GM06990 (cell line): ENCODE data around the gene LOXL1.

Source experiments
- DNase-seq: peaks from one replicate; pipeline ENCODE4 v3.0.0-alpha.2; 2011; ENCODE audit not compliant: insufficient read length; ENCODE audit errors: extremely low read depth
- H3K27me3 ChIP-seq: replicated peaks from 2 replicates; pipeline ENCODE4 v1.6.0; 2011; ENCODE audit warnings: low read length; ENCODE audit not compliant: control insufficient read depth, insufficient read depth
- H3K36me3 ChIP-seq: 2 replicates; pipeline ENCODE4 v1.5.1; 2011; ENCODE audit warnings: low read length; ENCODE audit not compliant: control insufficient read depth, insufficient read depth
- H3K4me3 ChIP-seq: replicated peaks from 2 replicates; pipeline ENCODE4 v1.5.1; 2011; ENCODE audit warnings: low read depth, mild to moderate bottlenecking, control low read depth, low read length
- CTCF ChIP-seq: IDR thresholded peaks from 2 replicates; pipeline ENCODE4 v1.5.1; 2011; ENCODE audit warnings: low read length, control low read depth, mild to moderate bottlenecking, inconsistent platforms; ENCODE audit not compliant: insufficient read depth, poor library complexity, severe bottlenecking

LOXL1 gene

GRCh38 chr15:73941871-73942635 lies 15.8 kb downstream of the LOXL1 start:
- no peak for TF ChIP-seq CTCF
- no peak for DNase-seq
- H3K4me3 ChIP-seq: no peak overlapping the region
- H3K27me3 ChIP-seq: peaks cover under 1% of the 10 kb centered on the region; the same call in 1 of the 2 replicates
- no peaks in the 10 kb centered on the region for H3K36me3 ChIP-seq

- Histone ChIP-seq H3K4me3 (no peak overlapping the region), H3K36me3 (no peaks in the 10 kb centered on the region), H3K27me3 (peaks cover 1% of the 10 kb centered on the region; the same call in 1 of the 2 replicates)
- no peak for DNase-seq
- no peak for TF ChIP-seq CTCF
Observed at GRCh38 chr15:73942751-73943270, 16.5 kb downstream of the LOXL1 start.

GRCh38 chr15:73944161-73945129 lies 18.2 kb downstream of the LOXL1 start:
- Histone ChIP-seq H3K4me3 (no peak overlapping the region), H3K36me3 (no peaks in the 10 kb centered on the region), H3K27me3 (peaks cover 1% of the 10 kb centered on the region; the same call in 1 of the 2 replicates)
- no peak for TF ChIP-seq CTCF
- DNase-seq: no peak

- Histone ChIP-seq H3K27me3 (peaks cover 1% of the 10 kb centered on the region; the same call in 1 of the 2 replicates), H3K36me3 (no peaks in the 10 kb centered on the region), H3K4me3 (no peak overlapping the region)
- TF ChIP-seq CTCF: no peak
- no peak for DNase-seq
Observed at GRCh38 chr15:73945130-73945508, 18.9 kb downstream of the LOXL1 start.

- TF ChIP-seq CTCF: no peak
- DNase-seq: no peak
Observed at GRCh38 chr15:73946046-73946721, 19.9 kb downstream of the LOXL1 start.

More at GRCh38 chr15:73946046-73946721, 19.9 kb downstream of the LOXL1 start:
- peaks cover 1% of the 10 kb centered on the region; the same call in 1 of the 2 replicates for H3K27me3 ChIP-seq
- H3K36me3 ChIP-seq: no peaks in the 10 kb centered on the region
- no peak overlapping the region for H3K4me3 ChIP-seq
